WTC11 (cell line): Measurements from ENCODE around the gene TIE1. TPM values are rescaled to one million over a fixed set of nuclear protein-coding genes. Genes with fewer than 3 reads are reported as not detected.

Source experiments
- ATAC-seq: fragments of 200-7000 bp; cut with Tn5 transposase; 2 replicates; pipeline ENCODE4 v1.10.0; 2021; ENCODE audit warnings: mild to moderate bottlenecking, moderate library complexity
- CTCF ChIA-PET: fragments of 300-600 bp; sonication (Branson Sonifier 250); formaldehyde crosslinking; loops from one replicate; lab custom pipeline; 2021; ENCODE audit warnings: antibody characterized with exemption; lab: Charles Lee
- POLR2A ChIA-PET: fragments of 350-600 bp; sonication (Branson Sonifier 250); formaldehyde crosslinking; loops from one replicate; lab custom pipeline; 2021; ENCODE audit warnings: antibody characterized with exemption; lab: Charles Lee
- DNase-seq: peaks from one replicate; pipeline ENCODE4 v3.0.0; 2021; ENCODE audit warnings: low spot score
- H3K27ac Mint-ChIP-seq: 2 replicates; pipeline ENCODE4 v1.8.0; 2021; ENCODE audit warnings: mixed read lengths
- H3K27me3 Mint-ChIP-seq: 2 replicates; pipeline ENCODE4 v1.8.0; 2021; ENCODE audit warnings: low read depth, mild to moderate bottlenecking, moderate library complexity, mixed read lengths
- H3K36me3 Mint-ChIP-seq: 2 replicates; pipeline ENCODE4 v1.8.0; 2021; ENCODE audit warnings: mixed read lengths
- H3K4me1 Mint-ChIP-seq: 2 replicates; pipeline ENCODE4 v1.8.0; 2022; ENCODE audit warnings: mixed read lengths
- H3K4me3 Mint-ChIP-seq: 2 replicates; pipeline ENCODE4 v1.8.0; 2021; ENCODE audit warnings: mild to moderate bottlenecking, moderate library complexity, mixed read lengths
- H3K9me3 Mint-ChIP-seq: 2 replicates; pipeline ENCODE4 v1.8.0; 2021; ENCODE audit warnings: mixed read lengths
- ARID4B ChIP-seq: sonication (generic); formaldehyde crosslinking; IDR thresholded peaks from 2 replicates; pipeline ENCODE4 v1.8.0; 2023; ENCODE audit warnings: missing genetic modification reagents, mild to moderate bottlenecking, borderline replicate concordance
- ATF3 ChIP-seq: sonication (generic); formaldehyde crosslinking; conservative IDR thresholded peaks from 2 replicates; pipeline ENCODE4 v1.8.1; 2022; ENCODE audit warnings: mild to moderate bottlenecking, missing genetic modification reagents
- ESRRA ChIP-seq: sonication (generic); formaldehyde crosslinking; IDR thresholded peaks from 2 replicates; pipeline ENCODE4 v1.8.1; 2022; ENCODE audit warnings: mild to moderate bottlenecking, missing genetic modification reagents, borderline replicate concordance
- FOXP4 ChIP-seq: sonication (generic); formaldehyde crosslinking; IDR thresholded peaks from 2 replicates; pipeline ENCODE4 v1.8.0; 2022; ENCODE audit warnings: mild to moderate bottlenecking, missing genetic modification reagents
- MAX ChIP-seq: sonication (generic); formaldehyde crosslinking; IDR thresholded peaks from 2 replicates; pipeline ENCODE4 v1.8.0; 2022; ENCODE audit warnings: mild to moderate bottlenecking, missing genetic modification reagents
- NFYB ChIP-seq: sonication (generic); formaldehyde crosslinking; conservative IDR thresholded peaks from 2 replicates; pipeline ENCODE4 v1.8.0; 2022; ENCODE audit warnings: low read depth, missing genetic modification reagents
- PRDM15 ChIP-seq: sonication (generic); formaldehyde crosslinking; IDR thresholded peaks from 2 replicates; pipeline ENCODE4 v1.8.0; 2022; ENCODE audit warnings: missing genetic modification reagents
- SP1 ChIP-seq: sonication (generic); formaldehyde crosslinking; conservative IDR thresholded peaks from 2 replicates; pipeline ENCODE4 v1.8.1; 2022; ENCODE audit warnings: missing genetic modification reagents
- TEAD4 ChIP-seq: sonication (generic); formaldehyde crosslinking; IDR thresholded peaks from 2 replicates; pipeline ENCODE4 v1.8.0; 2022; ENCODE audit warnings: mild to moderate bottlenecking, missing genetic modification reagents
- ZBTB21 ChIP-seq: sonication (generic); formaldehyde crosslinking; IDR thresholded peaks from 2 replicates; pipeline ENCODE4 v1.8.1; 2023; ENCODE audit warnings: mild to moderate bottlenecking, missing genetic modification reagents, borderline replicate concordance
- ZNF138 ChIP-seq: sonication (generic); formaldehyde crosslinking; conservative IDR thresholded peaks from 2 replicates; pipeline ENCODE4 v1.8.1; 2022; ENCODE audit warnings: mild to moderate bottlenecking, moderate library complexity, missing genetic modification reagents
- total RNA-seq: library from RNA; stranded (reverse); gene quantifications from 3 replicates; pipeline ENCODE4 v1.2.3, GENCODE V29; 2021

Gene TIE1
- total RNA-seq, 1 experiment from 2014 or later: 2.5 TPM

- Mint-ChIP-seq H3K9me3 (peaks cover 12% of the 10 kb centered on the region), H3K4me1 (peaks cover 29% of the 10 kb centered on the region), H3K27ac (peak overlapping the region; percentile 97), H3K36me3 (peaks cover 19% of the 10 kb centered on the region), H3K27me3 (peaks cover 14% of the 10 kb centered on the region), H3K4me3 (peak overlapping the region; percentile 83)
- DNase-seq: peak; percentile 93
- TF ChIP-seq SP1 (CRISPR knock-in tag) (peak; percentile 63), ZNF138 (CRISPR knock-in tag) (no peak), ARID4B (CRISPR knock-in tag) (0 out of 2 replicates have a peak, but pooled peaks have one; percentile 43), PRDM15 (CRISPR knock-in tag) (peak; percentile 92), ATF3 (no peak), NFYB (CRISPR knock-in tag) (peak; percentile 63), MAX (CRISPR knock-in tag) (peak; percentile 74), TEAD4 (CRISPR knock-in tag) (peak; percentile 41; the same call in 1 of the 2 replicates), ZBTB21 (peak; percentile 47; the same call in 1 of the 2 replicates), ESRRA (CRISPR knock-in tag) (no peak), FOXP4 (CRISPR knock-in tag) (0 out of 2 replicates have a peak, but pooled peaks have one; percentile 21)
- CTCF ChIA-PET: interaction anchor here (0.6 to 1.6 kb wide), 3 partner anchors 15 to 357 kb away, joined by 3 to 12 read pairs (median 10); partner anchors contain the start of genes C1orf210 and CDC20
- peak; percentile 95 for ATAC-seq
- POLR2A ChIA-PET: interaction anchor here (0.5 to 1.3 kb wide), 9 partner anchors 14 to 1594 kb away, joined by 3 to 16 read pairs (median 5); partner anchors contain the start of genes C1orf210, CDC20, ELOVL1 and MED8
Measured at GRCh38 chr1:43270421-43271095, 30.2 kb upstream of the TIE1 start.
